GM12878 (cell line): ENCODE measurements around the gene SKIL. TPM values are rescaled to one million over a fixed set of nuclear protein-coding genes. Genes with fewer than 3 reads are reported as not detected.

ENCODE experiments used
- GATAD2B ChIP-seq: fragments of 450-650 bp; conservative IDR thresholded peaks from 2 replicates; pipeline ENCODE4 v1.6.1; 2017; ENCODE audit warnings: low read depth, mild to moderate bottlenecking, moderate library complexity
- IRF4 ChIP-seq: IDR thresholded peaks from 2 replicates; pipeline ENCODE4 v1.6.1; 2011; ENCODE audit warnings: low read depth, low read length
- LARP7 ChIP-seq: fragments of 450-650 bp; IDR thresholded peaks from 2 replicates; pipeline ENCODE4 v1.6.1; 2017; ENCODE audit warnings: mild to moderate bottlenecking
- MYC ChIP-seq: IDR thresholded peaks from 2 replicates; pipeline ENCODE4 v1.6.1; 2011; ENCODE audit warnings: mild to moderate bottlenecking, low read length, moderate library complexity, inconsistent platforms; ENCODE audit not compliant: insufficient read depth, insufficient replicate concordance, insufficient read length, severe bottlenecking
- SIX5 ChIP-seq: IDR thresholded peaks from 2 replicates; pipeline ENCODE4 v1.6.1; 2011; ENCODE audit warnings: mild to moderate bottlenecking, low read depth, low read length, moderate library complexity; ENCODE audit not compliant: severe bottlenecking
- SMARCA5 ChIP-seq: fragments of 450-650 bp; IDR thresholded peaks from 2 replicates; pipeline ENCODE4 v1.6.1; 2017; ENCODE audit warnings: mild to moderate bottlenecking
- SMC3 ChIP-seq: IDR thresholded peaks from 2 replicates; pipeline ENCODE4 v1.6.1; 2011; ENCODE audit warnings: low read length, improper control_type of control experiment, borderline replicate concordance
- TBL1XR1 ChIP-seq: IDR thresholded peaks from 2 replicates; pipeline ENCODE4 v1.6.1; 2012; ENCODE audit warnings: low read depth, low read length, improper control_type of control experiment
- polyA plus RNA-seq, 11 experiments: library from polyadenylated mRNA; depleted of rRNA in 4 of 11; unstranded in 6 of 11; stranded (reverse) in 5 of 11; fragments of >200 nt; fragmentation: Nextera tagmentation in 4 of 11; fragmentation: Illumina TruSeq in 1 of 11; extraction: Ambion mirVana in 4 of 11; extraction: Trizol in 1 of 11; gene quantifications; 1 replicate in 1 of 11; 2 replicates in 10 of 11; pipeline versions ENCODE4 v1.2.1 to v1.2.3, GENCODE V29; 2011 to 2016; ENCODE audit warnings: inconsistent platforms in 2 of 11, missing spikeins in 2 of 11, low read depth in 1 of 11
- total RNA-seq, 4 experiments: library from RNA; depleted of rRNA in 3 of 4; stranded (reverse); fragments of >200 nt in 3 of 4; fragmentation: Illumina TruSeq in 1 of 4; extraction: Trizol in 1 of 4; gene quantifications; 2 replicates each; pipeline versions ENCODE4 v1.2.1 to v1.2.3, GENCODE V29; 2013 to 2021
- TF ChIP-seq, protein P1 (sequence below): IDR thresholded peaks from 2 replicates; pipeline ENCODE4 v1.6.1; 2012; ENCODE audit warnings: mild to moderate bottlenecking, low read depth, low read length
- TF ChIP-seq, protein P2 (sequence below): fragments of 450-650 bp; IDR thresholded peaks from 2 replicates; pipeline ENCODE4 v1.6.1; 2017; ENCODE audit warnings: low read depth, mild to moderate bottlenecking, moderate library complexity

Gene SKIL
- total and polyA plus RNA-seq, 10 of the 15 experiments (the other 5 are each of a cell fraction or from before 2014, with no cell fraction given): 2.7 to 14.8 (median 6.7) TPM

DNA sequence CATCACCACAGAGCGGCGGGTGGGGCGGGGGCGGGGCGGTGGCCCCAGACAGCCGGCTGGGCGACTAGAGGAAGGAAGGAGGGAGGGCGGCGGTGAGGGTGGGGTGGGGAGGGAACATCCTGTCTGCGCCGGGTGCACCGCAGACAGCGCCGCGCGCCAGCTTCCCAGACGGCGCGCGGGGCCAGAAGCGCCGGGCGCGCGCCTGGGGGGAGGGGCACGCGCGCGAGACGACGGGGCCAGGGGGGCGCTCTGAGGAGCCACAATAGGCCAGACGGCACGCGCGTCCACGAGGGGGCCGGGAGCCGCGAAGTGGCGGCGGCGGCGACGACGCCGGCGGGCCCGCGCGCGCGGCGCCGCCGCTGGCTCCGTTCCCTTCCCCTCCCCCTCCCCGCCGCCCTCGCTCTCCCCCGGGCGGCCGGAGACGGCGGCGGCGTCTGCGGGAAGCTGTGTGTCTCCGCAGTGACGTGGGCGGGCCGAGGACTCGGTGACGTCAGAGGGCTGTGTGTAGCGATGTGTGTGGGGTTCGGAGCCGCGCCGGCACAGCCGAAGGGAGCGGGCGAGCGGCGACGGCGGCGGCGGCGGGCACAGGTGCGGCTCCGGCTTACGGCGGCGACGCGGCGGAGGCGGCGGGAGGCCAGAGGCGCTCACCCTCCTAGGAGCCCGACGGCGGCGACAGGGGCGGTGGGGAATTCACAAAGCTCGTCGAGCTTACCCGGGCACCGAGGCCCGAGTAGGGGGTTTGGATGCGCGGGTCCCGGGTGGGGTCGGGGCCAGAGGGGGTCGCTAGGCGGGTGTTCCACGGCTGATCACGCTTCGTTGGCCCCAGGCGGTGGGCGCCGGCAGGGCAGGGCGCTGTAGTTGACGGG lies at the start of gene SKIL (continued):
- TF ChIP-seq, protein P1, sequence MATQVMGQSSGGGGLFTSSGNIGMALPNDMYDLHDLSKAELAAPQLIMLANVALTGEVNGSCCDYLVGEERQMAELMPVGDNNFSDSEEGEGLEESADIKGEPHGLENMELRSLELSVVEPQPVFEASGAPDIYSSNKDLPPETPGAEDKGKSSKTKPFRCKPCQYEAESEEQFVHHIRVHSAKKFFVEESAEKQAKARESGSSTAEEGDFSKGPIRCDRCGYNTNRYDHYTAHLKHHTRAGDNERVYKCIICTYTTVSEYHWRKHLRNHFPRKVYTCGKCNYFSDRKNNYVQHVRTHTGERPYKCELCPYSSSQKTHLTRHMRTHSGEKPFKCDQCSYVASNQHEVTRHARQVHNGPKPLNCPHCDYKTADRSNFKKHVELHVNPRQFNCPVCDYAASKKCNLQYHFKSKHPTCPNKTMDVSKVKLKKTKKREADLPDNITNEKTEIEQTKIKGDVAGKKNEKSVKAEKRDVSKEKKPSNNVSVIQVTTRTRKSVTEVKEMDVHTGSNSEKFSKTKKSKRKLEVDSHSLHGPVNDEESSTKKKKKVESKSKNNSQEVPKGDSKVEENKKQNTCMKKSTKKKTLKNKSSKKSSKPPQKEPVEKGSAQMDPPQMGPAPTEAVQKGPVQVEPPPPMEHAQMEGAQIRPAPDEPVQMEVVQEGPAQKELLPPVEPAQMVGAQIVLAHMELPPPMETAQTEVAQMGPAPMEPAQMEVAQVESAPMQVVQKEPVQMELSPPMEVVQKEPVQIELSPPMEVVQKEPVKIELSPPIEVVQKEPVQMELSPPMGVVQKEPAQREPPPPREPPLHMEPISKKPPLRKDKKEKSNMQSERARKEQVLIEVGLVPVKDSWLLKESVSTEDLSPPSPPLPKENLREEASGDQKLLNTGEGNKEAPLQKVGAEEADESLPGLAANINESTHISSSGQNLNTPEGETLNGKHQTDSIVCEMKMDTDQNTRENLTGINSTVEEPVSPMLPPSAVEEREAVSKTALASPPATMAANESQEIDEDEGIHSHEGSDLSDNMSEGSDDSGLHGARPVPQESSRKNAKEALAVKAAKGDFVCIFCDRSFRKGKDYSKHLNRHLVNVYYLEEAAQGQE: no peak; the same call in 1 of the 2 replicates
- TF ChIP-seq LARP7 (peak; percentile 89), GATAD2B (peak; percentile 84; the same call in 1 of the 2 replicates), IRF4 (no peak), MYC (no peak), SMARCA5 (no peak), SMC3 (no peak), TBL1XR1 (peak; percentile 87), SIX5 (no peak)
- TF ChIP-seq, protein P2, sequence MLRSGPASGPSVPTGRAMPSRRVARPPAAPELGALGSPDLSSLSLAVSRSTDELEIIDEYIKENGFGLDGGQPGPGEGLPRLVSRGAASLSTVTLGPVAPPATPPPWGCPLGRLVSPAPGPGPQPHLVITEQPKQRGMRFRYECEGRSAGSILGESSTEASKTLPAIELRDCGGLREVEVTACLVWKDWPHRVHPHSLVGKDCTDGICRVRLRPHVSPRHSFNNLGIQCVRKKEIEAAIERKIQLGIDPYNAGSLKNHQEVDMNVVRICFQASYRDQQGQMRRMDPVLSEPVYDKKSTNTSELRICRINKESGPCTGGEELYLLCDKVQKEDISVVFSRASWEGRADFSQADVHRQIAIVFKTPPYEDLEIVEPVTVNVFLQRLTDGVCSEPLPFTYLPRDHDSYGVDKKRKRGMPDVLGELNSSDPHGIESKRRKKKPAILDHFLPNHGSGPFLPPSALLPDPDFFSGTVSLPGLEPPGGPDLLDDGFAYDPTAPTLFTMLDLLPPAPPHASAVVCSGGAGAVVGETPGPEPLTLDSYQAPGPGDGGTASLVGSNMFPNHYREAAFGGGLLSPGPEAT: no peak
